GM18519 (cell line): Measurements from ENCODE around the gene ARHGEF5.

Experiments
- ATAC-seq: cut with Tn5 transposase; IDR thresholded peaks from one replicate; pipeline ENCODE4 v1.9.1; 2021; ENCODE audit warnings: mild to moderate bottlenecking, moderate library complexity; ENCODE audit not compliant: unreplicated experiment, low FRiP score

The ARHGEF5 gene

GRCh38 chr7:144379776-144380384, 24.7 kb downstream of the ARHGEF5 start:
- no peak for ATAC-seq

- ATAC-seq, result no peak
Measured at GRCh38 chr7:144384071-144384470, 28.9 kb downstream of the ARHGEF5 start.

GRCh38 chr7:144384555-144385245, 29.5 kb downstream of the ARHGEF5 start:
- no peak for ATAC-seq

- ATAC-seq, result no peak
Measured at GRCh38 chr7:144386741-144387140, 31.5 kb downstream of the ARHGEF5 start.

- ATAC-seq, result no peak
Measured at GRCh38 chr7:144388950-144389349, 33.7 kb downstream of the ARHGEF5 start.

GRCh38 chr7:144390481-144390880, 35.3 kb downstream of the ARHGEF5 start:
- ATAC-seq, result no peak

- no peak for ATAC-seq
Measured at GRCh38 chr7:144391014-144391413, 35.8 kb downstream of the ARHGEF5 start.

GRCh38 chr7:144391823-144392255, 36.6 kb downstream of the ARHGEF5 start:
- ATAC-seq, result peak; percentile 65

- no peak for ATAC-seq
Measured at GRCh38 chr7:144397086-144397485, 41.9 kb downstream of the ARHGEF5 start.

GRCh38 chr7:144398291-144398690, 43.1 kb downstream of the ARHGEF5 start:
- no peak for ATAC-seq

GRCh38 chr7:144398911-144399310, 43.7 kb downstream of the ARHGEF5 start:
- ATAC-seq, result no peak

- ATAC-seq, result no peak
Measured at GRCh38 chr7:144399946-144400345, 44.7 kb downstream of the ARHGEF5 start.

GRCh38 chr7:144401490-144401889, 46.3 kb downstream of the ARHGEF5 start:
- no peak for ATAC-seq

- ATAC-seq, result no peak
Measured at GRCh38 chr7:144403102-144403501, 47.9 kb downstream of the ARHGEF5 start.

GRCh38 chr7:144403649-144404061, 48.5 kb downstream of the ARHGEF5 start, which contains the start of gene NOBOX:
NOBOX (minus strand) TSS chr7:144403693.
- no peak for ATAC-seq

- no peak for ATAC-seq
Measured at GRCh38 chr7:144404946-144405345, 49.7 kb downstream of the ARHGEF5 start.

- no peak for ATAC-seq
Measured at GRCh38 chr7:144407266-144407931, 52.2 kb downstream of the ARHGEF5 start.

GRCh38 chr7:144408121-144408520, 52.9 kb downstream of the ARHGEF5 start:
- no peak for ATAC-seq

- ATAC-seq, result no peak
Measured at GRCh38 chr7:144410441-144410840, 55.2 kb downstream of the ARHGEF5 start.

- no peak for ATAC-seq
Measured at GRCh38 chr7:144414815-144415214, 59.6 kb downstream of the ARHGEF5 start.

- no peak for ATAC-seq
Measured at GRCh38 chr7:144415858-144416257, 60.7 kb downstream of the ARHGEF5 start.

- no peak for ATAC-seq
Measured at GRCh38 chr7:144416341-144416740, 61.1 kb downstream of the ARHGEF5 start.
